Uterus (tissue), 4 donors: Measurements from ENCODE around the gene PMF1. TPM values are rescaled to one million over a fixed set of nuclear protein-coding genes. Genes with fewer than 3 reads are reported as not detected.
A peak's percentile ranks its signal among the peaks of the same experiment; 100 is the strongest.

Experiments
- DNase-seq, 2 donors: peaks; one replicate each; pipeline ENCODE4 v3.0.0-alpha.2; 2019 to 2020
- H3K27ac ChIP-seq, 2 donors: fragments of 200-600 bp; sonication (generic); 1 replicate in 1 of 2; 2 replicates in 1 of 2; pipeline ENCODE4 v1.5.1; 2016 to 2018
- H3K27me3 ChIP-seq, 2 donors: fragments of 200-600 bp; sonication (generic); one replicate each; pipeline ENCODE4 v1.5.1; 2018 to 2019; ENCODE audit warnings: control low read depth in 1 of 2
- H3K36me3 ChIP-seq, 2 donors: fragments of 200-600 bp; sonication (generic); one replicate each; pipeline ENCODE4 v1.5.1; 2019; ENCODE audit warnings: control low read depth in 1 of 2
- H3K4me1 ChIP-seq, 2 donors: fragments of 200-600 bp; sonication (generic); one replicate each; pipeline ENCODE4 v1.5.1; 2018 to 2019; ENCODE audit warnings: control low read depth in 1 of 2
- H3K4me3 ChIP-seq, 2 donors: fragments of 200-600 bp; sonication (generic); 1 replicate in 1 of 2; 2 replicates in 1 of 2; pipeline ENCODE4 v1.5.1; 2018 to 2019; ENCODE audit warnings: mild to moderate bottlenecking in 1 of 2
- H3K9me3 ChIP-seq, 2 donors: fragments of 200-600 bp; sonication (generic); one replicate each; pipeline ENCODE4 v1.5.1; 2019; ENCODE audit warnings: control low read depth in 1 of 2
- POLR2A ChIP-seq, 2 donors: fragments of 450-650 bp; IDR thresholded peaks; one replicate each; pipeline ENCODE4 v1.6.1; 2016; ENCODE audit warnings: antibody characterized with exemption in 2 of 2, mild to moderate bottlenecking in 1 of 2, moderate library complexity in 1 of 2
- intact Hi-C: fragments of 100-400 bp; cut with DNase I; formaldehyde crosslinking; loops from one replicate; pipeline ENCODE4 v1.15.1; 2023; ENCODE audit warnings: low total_unique reads
- total RNA-seq, 4 donors: library from RNA; depleted of rRNA in 3 of 4; stranded (reverse); fragments of >200 nt in 3 of 4; gene quantifications; one replicate each; pipeline versions ENCODE4 v1.1.0 to v1.2.4, GENCODE V29; 2014 to 2023
- TF ChIP-seq, protein P1 (sequence below), 4 experiments: fragments of 200-600 bp in 2 of 4; fragments of 450-650 bp in 2 of 4; sonication (generic) in 2 of 4; IDR thresholded peaks; one replicate each; pipeline ENCODE4 v1.5.1; 2016 to 2019; ENCODE audit warnings: antibody characterized with exemption in 4 of 4, mild to moderate bottlenecking in 2 of 4, moderate library complexity in 1 of 4
- donor health status: DM: yes; HTN: yes; CAD: no.

The PMF1 gene
- total RNA-seq, 4 donors from 2014 or later, result 45.2 to 61.3 (median 46.0) TPM

DNA sequence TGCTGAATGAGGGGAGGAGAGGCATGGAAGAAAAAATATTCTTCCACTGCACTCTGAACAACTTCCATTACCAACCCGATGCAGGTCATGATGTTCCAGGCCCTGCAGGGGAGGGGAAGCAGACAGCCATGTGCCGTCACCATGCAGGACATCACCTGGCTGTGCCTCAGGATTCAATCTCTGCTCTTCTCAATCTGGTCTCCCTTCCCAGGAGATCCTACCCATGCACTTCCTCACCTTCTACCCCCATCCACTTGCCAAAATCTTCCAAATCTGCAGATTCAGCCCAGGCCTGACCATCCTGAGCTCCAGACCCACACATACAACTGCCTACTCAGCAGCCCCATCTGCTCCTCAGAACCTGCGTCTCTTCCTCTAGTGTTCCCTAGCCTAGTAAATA, 40.8 kb downstream of the PMF1 start:
- H3K27me3 ChIP-seq, result no peaks in the 10 kb centered on the region
- intact Hi-C loops, result no loop called here
- no peaks in the 10 kb centered on the region for H3K36me3 ChIP-seq
- no peaks in the 10 kb centered on the region for H3K9me3 ChIP-seq
- TF ChIP-seq, protein P1, sequence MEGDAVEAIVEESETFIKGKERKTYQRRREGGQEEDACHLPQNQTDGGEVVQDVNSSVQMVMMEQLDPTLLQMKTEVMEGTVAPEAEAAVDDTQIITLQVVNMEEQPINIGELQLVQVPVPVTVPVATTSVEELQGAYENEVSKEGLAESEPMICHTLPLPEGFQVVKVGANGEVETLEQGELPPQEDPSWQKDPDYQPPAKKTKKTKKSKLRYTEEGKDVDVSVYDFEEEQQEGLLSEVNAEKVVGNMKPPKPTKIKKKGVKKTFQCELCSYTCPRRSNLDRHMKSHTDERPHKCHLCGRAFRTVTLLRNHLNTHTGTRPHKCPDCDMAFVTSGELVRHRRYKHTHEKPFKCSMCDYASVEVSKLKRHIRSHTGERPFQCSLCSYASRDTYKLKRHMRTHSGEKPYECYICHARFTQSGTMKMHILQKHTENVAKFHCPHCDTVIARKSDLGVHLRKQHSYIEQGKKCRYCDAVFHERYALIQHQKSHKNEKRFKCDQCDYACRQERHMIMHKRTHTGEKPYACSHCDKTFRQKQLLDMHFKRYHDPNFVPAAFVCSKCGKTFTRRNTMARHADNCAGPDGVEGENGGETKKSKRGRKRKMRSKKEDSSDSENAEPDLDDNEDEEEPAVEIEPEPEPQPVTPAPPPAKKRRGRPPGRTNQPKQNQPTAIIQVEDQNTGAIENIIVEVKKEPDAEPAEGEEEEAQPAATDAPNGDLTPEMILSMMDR (IDR thresholded peaks at IDR 0.05), result no peak
- no peak for TF ChIP-seq POLR2A (IDR thresholded peaks at IDR 0.05)
- H3K4me1 ChIP-seq, result no peaks in the 10 kb centered on the region
- no peak overlapping the region for H3K27ac ChIP-seq
- no peak overlapping the region for H3K4me3 ChIP-seq
- no peak for DNase-seq

GRCh38 chr1:156257711-156258110, 44.9 kb downstream of the PMF1 start:
- intact Hi-C loops, result no loop called here
- Histone ChIP-seq H3K9me3 (no peaks in the 10 kb centered on the region), H3K27me3 (no peaks in the 10 kb centered on the region), H3K4me1 (no peaks in the 10 kb centered on the region), H3K27ac (no peak overlapping the region), H3K36me3 (no peaks in the 10 kb centered on the region), H3K4me3 (no peak overlapping the region)
- no peak for DNase-seq
- TF ChIP-seq POLR2A (IDR thresholded peaks at IDR 0.05), result no peak
- TF ChIP-seq, protein P1 (IDR thresholded peaks at IDR 0.05), result no peak

GRCh38 chr1:156258859-156259258, 46.1 kb downstream of the PMF1 start:
- TF ChIP-seq POLR2A (IDR thresholded peaks at IDR 0.05), result no peak
- TF ChIP-seq, protein P1 (IDR thresholded peaks at IDR 0.05), result no peak
- Histone ChIP-seq H3K27me3 (no peaks in the 10 kb centered on the region), H3K4me1 (no peaks in the 10 kb centered on the region), H3K4me3 (no peak overlapping the region), H3K9me3 (no peaks in the 10 kb centered on the region), H3K36me3 (no peaks in the 10 kb centered on the region), H3K27ac (no peak overlapping the region)
- no peak for DNase-seq
- intact Hi-C loops, result no loop called here

- no peak overlapping the region for H3K4me3 ChIP-seq
- TF ChIP-seq, protein P1 (IDR thresholded peaks at IDR 0.05), result peak in 1 of 4 experiments; percentile 13
- TF ChIP-seq POLR2A (IDR thresholded peaks at IDR 0.05), result no peak
- H3K36me3 ChIP-seq, result no peaks in the 10 kb centered on the region
Observed at GRCh38 chr1:156259805-156260204, 47.0 kb downstream of the PMF1 start.

DNA sequence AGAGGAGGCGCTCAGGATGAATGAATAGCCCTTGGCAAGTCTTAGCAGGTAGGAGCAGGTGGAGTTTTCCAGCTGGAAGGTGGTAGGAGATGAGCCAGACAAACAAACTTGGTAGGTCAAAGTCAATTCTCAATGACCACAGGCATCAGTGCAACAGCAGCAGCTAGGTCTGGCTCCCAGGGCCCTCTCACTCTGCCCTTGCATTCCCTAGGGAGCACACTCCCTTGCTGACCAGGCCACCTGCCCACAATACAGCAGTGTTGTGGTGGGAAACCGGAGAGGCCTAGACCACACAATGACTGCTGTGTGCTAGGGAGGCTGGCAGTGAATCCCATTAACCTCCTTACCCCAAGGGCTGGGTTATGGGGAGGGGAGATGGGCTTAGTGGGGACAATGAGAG, 48.1 kb downstream of the PMF1 start:
- Histone ChIP-seq H3K4me1 (no peaks in the 10 kb centered on the region), H3K27me3 (no peaks in the 10 kb centered on the region), H3K36me3 (no peaks in the 10 kb centered on the region), H3K4me3 (no peak overlapping the region), H3K27ac (no peak overlapping the region), H3K9me3 (no peaks in the 10 kb centered on the region)
- intact Hi-C loops, result no loop called here
- TF ChIP-seq, protein P1 (IDR thresholded peaks at IDR 0.05), result no peak
- no peak for TF ChIP-seq POLR2A (IDR thresholded peaks at IDR 0.05)
- no peak for DNase-seq

More at GRCh38 chr1:156259805-156260204, 47.0 kb downstream of the PMF1 start:
- intact Hi-C loops, result no loop called here
- no peaks in the 10 kb centered on the region for H3K27me3 ChIP-seq
- peak in 1 of 2 donors; percentile 47 for DNase-seq
- H3K27ac ChIP-seq, result no peak overlapping the region
- H3K9me3 ChIP-seq, result no peaks in the 10 kb centered on the region
- H3K4me1 ChIP-seq, result no peaks in the 10 kb centered on the region
